CD4-positive, alpha-beta T cell treated with Interleukin-4 for 4 hours (primary cell): ENCODE measurements around the gene IL10RB.
"Not testable (repeated sequence)": the region's sequence is repeated elsewhere in the genome, so short reads cannot be mapped to it uniquely, and the experiment has no call there.

Experiments used
- DNase-seq: peaks from one replicate; pipeline ENCODE4 v3.0.0-alpha.2; 2020

Gene IL10RB

GRCh38 chr21:33305938-33306337 is 39.8 kb downstream of the IL10RB start:
- no peak for DNase-seq

- DNase-seq: peak; percentile 34
Observed at GRCh38 chr21:33308586-33309490, 42.7 kb downstream of the IL10RB start.

- DNase-seq: no peak
Observed at GRCh38 chr21:33309778-33310177, 43.6 kb downstream of the IL10RB start.

GRCh38 chr21:33312121-33312520 is 46.0 kb downstream of the IL10RB start:
- DNase-seq: no peak

- no peak for DNase-seq
Observed at GRCh38 chr21:33313183-33313582, 47.0 kb downstream of the IL10RB start.

- no peak for DNase-seq
Observed at GRCh38 chr21:33313611-33314010, 47.4 kb downstream of the IL10RB start.

GRCh38 chr21:33314111-33314510 is 47.9 kb downstream of the IL10RB start:
- DNase-seq: no peak

GRCh38 chr21:33315946-33316710 is 50.0 kb downstream of the IL10RB start:
- no peak for DNase-seq

- DNase-seq: no peak
Observed at GRCh38 chr21:33317145-33317544, 51.0 kb downstream of the IL10RB start.

- DNase-seq: no peak
Observed at GRCh38 chr21:33317786-33318486, 51.8 kb downstream of the IL10RB start.

- not testable (repeated sequence) for DNase-seq
Observed at GRCh38 chr21:33321005-33321404, 54.8 kb downstream of the IL10RB start.

- not testable (repeated sequence) for DNase-seq
Observed at GRCh38 chr21:33323610-33324009, 57.4 kb downstream of the IL10RB start.

GRCh38 chr21:33324291-33325221 is 58.4 kb downstream of the IL10RB start, which contains the start of gene IFNAR1:
Gene IFNAR1, plus strand, starts transcription at chr21:33324970. Its CDS starts 86 bp downstream, at chr21:33325056.
- peak; percentile 97 for DNase-seq

- DNase-seq: peak; percentile 78
Observed at GRCh38 chr21:33325222-33326067, 59.3 kb downstream of the IL10RB start.

GRCh38 chr21:33327326-33327725 is 61.2 kb downstream of the IL10RB start:
- DNase-seq: no peak

- no peak for DNase-seq
Observed at GRCh38 chr21:33327792-33328433, 61.7 kb downstream of the IL10RB start.

GRCh38 chr21:33330726-33331125 is 64.6 kb downstream of the IL10RB start:
- DNase-seq: no peak

- DNase-seq: peak; percentile 24
Observed at GRCh38 chr21:33332143-33332542, 66.0 kb downstream of the IL10RB start.

- DNase-seq: no peak
Observed at GRCh38 chr21:33334191-33334590, 68.0 kb downstream of the IL10RB start.

GRCh38 chr21:33334824-33335223 is 68.7 kb downstream of the IL10RB start:
- DNase-seq: no peak
